Liver (tissue), 9 donors: ENCODE results near the gene AREL1. TPM values are rescaled to one million over a fixed set of nuclear protein-coding genes. Genes with fewer than 3 reads are reported as not detected.

Experiments used
- DNase-seq: peaks from one replicate; pipeline ENCODE4 v3.0.0-alpha.2; 2017; ENCODE audit warnings: low spot score
- H3K27ac ChIP-seq, 2 donors: one replicate each; pipeline ENCODE4 v1.7.0; 2013; ENCODE audit warnings: inconsistent platforms in 2 of 2, low read length in 2 of 2, control low read depth in 1 of 2, low read depth in 1 of 2, mild to moderate bottlenecking in 1 of 2
- H3K27me3 ChIP-seq, 4 donors: one replicate each; pipeline versions ENCODE4 v1.6.1 to v1.7.0; 2013; ENCODE audit warnings: low read length in 3 of 4, inconsistent platforms in 1 of 4, mild to moderate bottlenecking in 1 of 4, moderate library complexity in 1 of 4; ENCODE audit not compliant: control insufficient read depth in 4 of 4, insufficient read depth in 4 of 4
- H3K36me3 ChIP-seq, 4 donors: one replicate each; pipeline versions ENCODE4 v1.6.1 to v1.7.0; 2013; ENCODE audit warnings: low read length in 3 of 4, mild to moderate bottlenecking in 3 of 4, low read depth in 1 of 4, moderate library complexity in 1 of 4; ENCODE audit not compliant: control insufficient read depth in 4 of 4, insufficient read depth in 3 of 4
- H3K4me1 ChIP-seq, 4 donors: one replicate each; pipeline versions ENCODE4 v1.6.1 to v1.7.0; 2013; ENCODE audit warnings: low read length in 3 of 4, mild to moderate bottlenecking in 3 of 4, moderate library complexity in 1 of 4; ENCODE audit not compliant: control insufficient read depth in 4 of 4, insufficient read depth in 4 of 4
- H3K4me3 ChIP-seq, 3 donors: one replicate each; pipeline versions ENCODE4 v1.6.1 to v1.7.0; 2013; ENCODE audit warnings: low read length in 3 of 3, control low read depth in 1 of 3, low read depth in 1 of 3, mild to moderate bottlenecking in 1 of 3
- H3K9ac ChIP-seq, 2 donors: one replicate each; pipeline ENCODE4 v1.7.0; 2013; ENCODE audit warnings: low read length in 2 of 2, mild to moderate bottlenecking in 2 of 2, moderate library complexity in 2 of 2, control low read depth in 1 of 2, low read depth in 1 of 2
- H3K9me3 ChIP-seq, 4 donors: one replicate each; pipeline versions ENCODE4 v1.6.1 to v1.7.0; 2013; ENCODE audit warnings: low read length in 3 of 4; ENCODE audit not compliant: control insufficient read depth in 4 of 4
- CTCF ChIP-seq: fragments of 150-350 bp; IDR thresholded peaks from 2 replicates; pipeline ENCODE4 v1.5.1; 2017; ENCODE audit warnings: improper control_type of control experiment, low read depth, low read length; ENCODE audit not compliant: missing input control
- EGR1 ChIP-seq, 2 donors: IDR thresholded peaks; 2 replicates each; pipeline ENCODE4 v1.6.1; 2016 to 2018; ENCODE audit warnings: antibody characterized with exemption in 2 of 2, low read depth in 2 of 2
- FOXA1 ChIP-seq: IDR thresholded peaks from 2 replicates; pipeline ENCODE4 v1.6.1; 2016; ENCODE audit warnings: antibody characterized with exemption
- FOXA2 ChIP-seq: IDR thresholded peaks from 2 replicates; pipeline ENCODE4 v1.6.1; 2016; ENCODE audit warnings: antibody characterized with exemption
- GABPA ChIP-seq, 2 donors: IDR thresholded peaks in 1 of 2; conservative IDR thresholded peaks in 1 of 2; 2 replicates each; pipeline ENCODE4 v1.6.1; 2016; ENCODE audit warnings: antibody characterized with exemption in 2 of 2, mild to moderate bottlenecking in 1 of 2, moderate library complexity in 1 of 2
- HNF4A ChIP-seq, 2 donors: conservative IDR thresholded peaks; 2 replicates each; pipeline ENCODE4 v1.6.1; 2016; ENCODE audit warnings: antibody characterized with exemption in 2 of 2, mild to moderate bottlenecking in 2 of 2
- HNF4G ChIP-seq: IDR thresholded peaks from 2 replicates; pipeline ENCODE4 v1.6.1; 2016; ENCODE audit warnings: antibody characterized with exemption
- JUND ChIP-seq, 2 donors: IDR thresholded peaks; 2 replicates each; pipeline ENCODE4 v1.6.1; 2016; ENCODE audit warnings: antibody characterized with exemption in 2 of 2
- NR2F2 ChIP-seq: IDR thresholded peaks from 2 replicates; pipeline ENCODE4 v1.6.1; 2016; ENCODE audit warnings: antibody characterized with exemption
- RAD21 ChIP-seq, 2 donors: IDR thresholded peaks; 2 replicates each; pipeline ENCODE4 v1.6.1; 2016; ENCODE audit warnings: antibody characterized with exemption in 2 of 2, mild to moderate bottlenecking in 2 of 2
- REST ChIP-seq: IDR thresholded peaks from 2 replicates; pipeline ENCODE4 v1.6.1; 2016; ENCODE audit warnings: antibody characterized with exemption, mild to moderate bottlenecking
- RXRA ChIP-seq, 2 donors: IDR thresholded peaks; 2 replicates each; pipeline ENCODE4 v1.6.1; 2017 to 2018; ENCODE audit warnings: antibody characterized with exemption in 2 of 2, mild to moderate bottlenecking in 1 of 2
- SP1 ChIP-seq: IDR thresholded peaks from 2 replicates; pipeline ENCODE4 v1.6.1; 2018; ENCODE audit warnings: antibody characterized with exemption, mild to moderate bottlenecking
- TAF1 ChIP-seq: conservative IDR thresholded peaks from 2 replicates; pipeline ENCODE4 v1.6.1; 2016; ENCODE audit warnings: antibody characterized with exemption, mild to moderate bottlenecking
- YY1 ChIP-seq: IDR thresholded peaks from 2 replicates; pipeline ENCODE4 v1.6.1; 2016; ENCODE audit warnings: antibody characterized with exemption, mild to moderate bottlenecking
- ZBTB33 ChIP-seq: IDR thresholded peaks from 2 replicates; pipeline ENCODE4 v1.6.1; 2016; ENCODE audit warnings: antibody characterized with exemption
- WGBS: extraction: QIAGEN DNeasy Blood & Tissue Kit; methylation state at CpG from one replicate; pipeline ENCODE4 v1.1.7; 2013; 5-methylcytosine and 5-hydroxymethylcytosine counted together
- polyA plus RNA-seq, 2 donors: library from polyadenylated mRNA; stranded (reverse) in 1 of 2; unstranded in 1 of 2; fragments of 200-250 nt in 1 of 2; fragments of >200 nt in 1 of 2; fragmentation: Nextera tagmentation in 1 of 2; extraction: Ambion mirVana in 1 of 2; gene quantifications; one replicate each; pipeline versions ENCODE4 v1.2.1 to v1.2.3, GENCODE V29; 2013 to 2015
- total RNA-seq, 2 donors: library from RNA; depleted of rRNA; stranded (reverse); fragments of >200 nt; gene quantifications; one replicate each; pipeline ENCODE4 v1.2.3, GENCODE V29; 2014
- TF ChIP-seq, protein P1 (sequence below): IDR thresholded peaks from 2 replicates; pipeline ENCODE4 v1.6.1; 2016; ENCODE audit warnings: antibody characterized with exemption
- TF ChIP-seq, protein P2 (sequence below): IDR thresholded peaks from 2 replicates; pipeline ENCODE4 v1.6.1; 2016; ENCODE audit warnings: antibody characterized with exemption
- donor health status: healthy.
- donor health status: healthy.
- donor health status: healthy.
- donor health status: healthy.
- donor health status: healthy.

Gene AREL1
- total and polyA plus RNA-seq, 4 donors = 5.6 to 26.6 (median 13.2) TPM

GRCh38 chr14:74693191-74693590 lies 19.7 kb downstream of the AREL1 start:
- TF ChIP-seq, protein P1, sequence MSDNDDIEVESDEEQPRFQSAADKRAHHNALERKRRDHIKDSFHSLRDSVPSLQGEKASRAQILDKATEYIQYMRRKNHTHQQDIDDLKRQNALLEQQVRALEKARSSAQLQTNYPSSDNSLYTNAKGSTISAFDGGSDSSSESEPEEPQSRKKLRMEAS = no peak
- TF ChIP-seq HNF4G (no peak), CTCF (no peak), YY1 (no peak), FOXA2 (no peak), ZBTB33 (no peak), RXRA (IDR thresholded peaks at IDR 0.05) (no peak), HNF4A (conservative IDR thresholded peaks at IDR 0.05) (no peak), NR2F2 (no peak), SP1 (no peak), FOXA1 (no peak), TAF1 (no peak)
- no peaks in the 10 kb centered on the region for H3K4me1 ChIP-seq
- WGBS = 95% methylated on average over 3 of the region's 3 CpGs
- H3K27me3 ChIP-seq = no peaks in the 10 kb centered on the region
- H3K4me3 ChIP-seq = no peak overlapping the region
- H3K9ac ChIP-seq = no peak overlapping the region
- no peaks in the 10 kb centered on the region for H3K9me3 ChIP-seq
- no peak for DNase-seq
- H3K36me3 ChIP-seq = peaks cover 0 to 15% (median 12%) of the 10 kb centered on the region in 4 donors
- no peak overlapping the region for H3K27ac ChIP-seq

- no peak for TF ChIP-seq NR2F2
- TF ChIP-seq, protein P1 = no peak
- TF ChIP-seq JUND (IDR thresholded peaks at IDR 0.05) = no peak
- TF ChIP-seq SP1 = no peak
- no peak for TF ChIP-seq HNF4G
- TF ChIP-seq, protein P2, sequence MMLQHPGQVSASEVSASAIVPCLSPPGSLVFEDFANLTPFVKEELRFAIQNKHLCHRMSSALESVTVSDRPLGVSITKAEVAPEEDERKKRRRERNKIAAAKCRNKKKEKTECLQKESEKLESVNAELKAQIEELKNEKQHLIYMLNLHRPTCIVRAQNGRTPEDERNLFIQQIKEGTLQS = no peak
- no peak for TF ChIP-seq EGR1 (IDR thresholded peaks at IDR 0.05; ENCODE audit: low read depth in 2 of 2)
- no peak for TF ChIP-seq ZBTB33
- TF ChIP-seq GABPA (IDR thresholded peaks at IDR 0.05 in 1 of 2, conservative IDR thresholded peaks at IDR 0.05 in 1 of 2) = no peak
- TF ChIP-seq RAD21 (IDR thresholded peaks at IDR 0.05) = no peak
- TF ChIP-seq YY1 = no peak
- no peak for TF ChIP-seq FOXA1
- TF ChIP-seq REST = no peak
- TF ChIP-seq TAF1 = no peak
- no peak for TF ChIP-seq CTCF
- TF ChIP-seq FOXA2 = no peak
- WGBS = 90% methylated on average over 2 of the region's 2 CpGs
- H3K4me1 ChIP-seq = no peaks in the 10 kb centered on the region
- H3K27ac ChIP-seq = no peak overlapping the region
- no peaks in the 10 kb centered on the region for H3K27me3 ChIP-seq
- H3K36me3 ChIP-seq = peaks cover 0 to 20% (median 15%) of the 10 kb centered on the region in 4 donors
- DNase-seq = no peak
- H3K4me3 ChIP-seq = no peak overlapping the region
- no peaks in the 10 kb centered on the region for H3K9me3 ChIP-seq
- H3K9ac ChIP-seq = no peak overlapping the region
Measured at GRCh38 chr14:74691456-74691855, 21.4 kb downstream of the AREL1 start.
